ENCODE data around the gene FHIT. TPM values are rescaled to one million over a fixed set of nuclear protein-coding genes. Genes with fewer than 3 reads are reported as not detected.

The FHIT gene
- total and polyA plus RNA-seq, 2 of the 4 experiments (the other 2 are of a cell fraction): 0.07 TPM; not detected in 1

- Histone ChIP-seq H3K4me3 (ENCODE audit: insufficient read depth, low read depth, low read length) (no peak overlapping the region), H2AFZ (replicated peaks; ENCODE audit: low read length, poor library complexity) (no peak overlapping the region), H3K9me3 (ENCODE audit: control insufficient read depth, insufficient read depth, low read length) (no peaks in the 10 kb centered on the region), H3K27me3 (ENCODE audit: control insufficient read depth, insufficient read depth, low read length) (no peaks in the 10 kb centered on the region), H3K14ac (replicated peaks; ENCODE audit: low read depth, low read length) (no peak overlapping the region), H3K9ac (ENCODE audit: low read depth, low read length) (no peak overlapping the region), H2BK20ac (ENCODE audit: low read depth, low read length) (no peak overlapping the region), H2AK5ac (ENCODE audit: low read depth, low read length) (no peak overlapping the region), H3K9me1 (ENCODE audit: insufficient read depth, low read length) (no peaks in the 10 kb centered on the region), H2BK120ac (ENCODE audit: low read depth, low read length) (no peak overlapping the region), H4K8ac (ENCODE audit: low read depth in 2 of 2, low read length in 2 of 2) (no peak overlapping the region), H3K18ac (ENCODE audit: low read depth, low read length) (0 out of 2 replicates have a peak overlapping the region, but pooled peaks have one; percentile 2), H4K91ac (ENCODE audit: insufficient read depth, low read depth, low read length) (no peak overlapping the region), H2BK15ac (ENCODE audit: low read depth, low read length) (no peak overlapping the region), H3K36me3 (ENCODE audit: control insufficient read depth, insufficient read depth, low read length) (no peaks in the 10 kb centered on the region), H3K27ac (ENCODE audit: insufficient read depth, low read length) (no peak overlapping the region), H2BK5ac (ENCODE audit: low read depth, low read length, poor library complexity, severe bottlenecking) (no peak overlapping the region), H3K4me2 (ENCODE audit: low read depth, low read length) (no peak overlapping the region), H4K20me1 (ENCODE audit: insufficient read depth, low read length) (no peaks in the 10 kb centered on the region), H3K79me1 (ENCODE audit: low read depth in 1 of 2, low read length in 2 of 2) (no peaks in the 10 kb centered on the region), H3K56ac (ENCODE audit: extremely low read depth, insufficient read depth, low read length) (no peak overlapping the region), H3K4me1 (ENCODE audit: control insufficient read depth, insufficient read depth, low read length) (peaks cover 15% of the 10 kb centered on the region), H3K23ac (ENCODE audit: low read depth, low read length) (no peak overlapping the region), H4K5ac (ENCODE audit: low read depth, low read length) (0 out of 2 replicates have a peak overlapping the region, but pooled peaks have one; percentile 21), H2AK9ac (replicated peaks; ENCODE audit: low read depth, low read length, poor library complexity) (no peak overlapping the region), H3K4ac (ENCODE audit: low read depth, low read length) (no peak overlapping the region)
- POLR2A ChIA-PET (ENCODE audit: unreplicated experiment): no interaction called here
- no CpG with 5 or more reads among the region's 3 CpGs for WGBS, 2 experiments (ENCODE audit: extremely low coverage in 2 of 2, insufficient read length in 1 of 2)
- ATAC-seq (ENCODE audit: low read depth) (no peak), DNase-seq (no peak)
- TF ChIP-seq CEBPB (IDR thresholded peaks at IDR 0.05; ENCODE audit: low read depth, low read length): no peak
- no peak for TF ChIP-seq MXI1 (IDR thresholded peaks at IDR 0.05; ENCODE audit: borderline replicate concordance, low read depth, low read length)
- TF ChIP-seq MAFK (IDR thresholded peaks at IDR 0.05; ENCODE audit: low read depth, low read length): no peak
- no peak for TF ChIP-seq CHD1 (IDR thresholded peaks at IDR 0.05; ENCODE audit: low read depth, low read length)
- no peak for TF ChIP-seq USF2 (IDR thresholded peaks at IDR 0.05; ENCODE audit: low read depth, low read length)
- no peak for TF ChIP-seq SMC3 (IDR thresholded peaks at IDR 0.05; ENCODE audit: low read depth, low read length)
- in situ Hi-C loops (cut with MboI; ENCODE audit: low sequenced_read_pairs): no loop called here
- dilution Hi-C loops (cut with HindIII; ENCODE audit: low sequenced_read_pairs, unreplicated experiment): no loop called here
- intact Hi-C loops (cut with micrococcal nuclease): no loop called here
- BruUV-seq (replicated peaks): no TSS peak
- CTCF ChIA-PET: no interaction called here
Observed at GRCh38 chr3:59746585-59746984, 1504.7 kb downstream of the FHIT start.
